A673 (cell line): ENCODE results near the gene SLC25A29.

Source experiments
- EZH2 ChIP-seq: fragments of 200-600 bp; sonication (generic); IDR thresholded peaks from 2 replicates; pipeline ENCODE4 v1.6.1; 2017; ENCODE audit warnings: borderline replicate concordance, low read depth, mild to moderate bottlenecking, mixed read lengths, antibody characterized with exemption, low read length; ENCODE audit not compliant: poor library complexity, severe bottlenecking
- TF ChIP-seq, protein P1 (sequence below): fragments of 300-800, 200-600 bp; sonication (generic); conservative IDR thresholded peaks from 2 replicates; pipeline ENCODE4 v1.5.1; 2017; ENCODE audit warnings: low read depth, mild to moderate bottlenecking, antibody characterized with exemption, low read length, moderate library complexity, mixed read lengths

DNA sequence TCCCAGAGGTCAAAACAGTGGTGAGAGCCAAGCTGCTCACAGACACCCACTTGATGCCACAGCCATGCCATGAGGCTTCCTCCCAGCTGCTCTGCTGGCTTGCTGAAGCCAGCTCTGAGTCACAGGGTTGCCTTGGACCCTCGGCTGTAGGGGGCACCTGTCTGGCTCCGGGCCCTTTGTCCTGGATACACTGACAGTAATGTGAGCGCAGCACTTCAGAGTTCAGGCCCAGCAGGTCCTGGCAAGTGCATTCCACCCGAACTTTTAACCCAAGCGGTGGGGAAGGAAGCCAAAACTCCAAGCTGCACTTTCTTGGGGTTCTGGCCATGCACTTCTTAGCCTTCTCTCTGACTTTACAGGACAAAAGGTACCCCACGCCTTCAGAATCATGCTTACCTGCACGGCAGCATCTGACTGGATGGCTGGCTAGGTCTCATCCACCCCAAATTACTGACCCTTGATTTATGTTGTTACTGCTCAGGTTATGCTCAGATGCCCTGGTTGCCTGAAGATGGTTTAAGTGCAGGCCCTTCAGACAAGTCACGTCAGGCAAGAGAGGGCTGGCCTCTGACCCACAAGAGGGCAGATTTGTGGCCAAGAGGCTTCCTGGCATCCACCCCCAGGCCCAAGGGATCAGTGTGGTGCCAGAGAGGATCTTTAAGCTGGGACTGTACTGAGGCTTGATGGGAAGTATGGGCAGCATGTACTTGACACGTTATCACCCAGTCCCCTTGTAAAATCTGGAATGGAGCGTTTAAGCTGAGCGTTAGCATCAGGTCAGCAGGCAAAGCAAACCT, 24.8 kb downstream of the SLC25A29 start:
- TF ChIP-seq, protein P1, sequence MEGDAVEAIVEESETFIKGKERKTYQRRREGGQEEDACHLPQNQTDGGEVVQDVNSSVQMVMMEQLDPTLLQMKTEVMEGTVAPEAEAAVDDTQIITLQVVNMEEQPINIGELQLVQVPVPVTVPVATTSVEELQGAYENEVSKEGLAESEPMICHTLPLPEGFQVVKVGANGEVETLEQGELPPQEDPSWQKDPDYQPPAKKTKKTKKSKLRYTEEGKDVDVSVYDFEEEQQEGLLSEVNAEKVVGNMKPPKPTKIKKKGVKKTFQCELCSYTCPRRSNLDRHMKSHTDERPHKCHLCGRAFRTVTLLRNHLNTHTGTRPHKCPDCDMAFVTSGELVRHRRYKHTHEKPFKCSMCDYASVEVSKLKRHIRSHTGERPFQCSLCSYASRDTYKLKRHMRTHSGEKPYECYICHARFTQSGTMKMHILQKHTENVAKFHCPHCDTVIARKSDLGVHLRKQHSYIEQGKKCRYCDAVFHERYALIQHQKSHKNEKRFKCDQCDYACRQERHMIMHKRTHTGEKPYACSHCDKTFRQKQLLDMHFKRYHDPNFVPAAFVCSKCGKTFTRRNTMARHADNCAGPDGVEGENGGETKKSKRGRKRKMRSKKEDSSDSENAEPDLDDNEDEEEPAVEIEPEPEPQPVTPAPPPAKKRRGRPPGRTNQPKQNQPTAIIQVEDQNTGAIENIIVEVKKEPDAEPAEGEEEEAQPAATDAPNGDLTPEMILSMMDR, result no peak
- no peak for TF ChIP-seq EZH2
